OCI-LY3 (cell line): ENCODE results near the gene EXD3.

Experiments used
- H2AFZ ChIP-seq: fragments of 200-600, 300-600 bp; shearing (Covaris generic); 2 replicates; pipeline ENCODE4 v1.6.0; 2014; ENCODE audit warnings: antibody characterized with exemption, low read depth, low read length
- H3K27ac ChIP-seq: fragments of 200-600, 300-600 bp; sonication (generic); 2 replicates; pipeline ENCODE4 v1.5.1; 2014; ENCODE audit warnings: mild to moderate bottlenecking, low read length, moderate library complexity, mixed read lengths
- H3K27me3 ChIP-seq: fragments of 200-600, 300-600 bp; sonication (generic); 2 replicates; pipeline ENCODE4 v1.6.1; 2014; ENCODE audit warnings: low read depth, low read length, mixed read lengths
- H3K36me3 ChIP-seq: fragments of 200-600, 300-600 bp; sonication (generic); replicated peaks from 2 replicates; pipeline ENCODE3; 2014; ENCODE audit warnings: low read depth, low read length, mixed read lengths
- H3K4me1 ChIP-seq: fragments of 300-600, 200-600 bp; sonication (generic); 2 replicates; pipeline ENCODE4 v1.6.1; 2014; ENCODE audit warnings: low read length, mixed read lengths
- H3K4me2 ChIP-seq: fragments of 200-600, 300-600 bp; sonication (generic); 2 replicates; pipeline ENCODE4 v1.6.1; 2014; ENCODE audit warnings: low read length, mixed read lengths
- H3K4me3 ChIP-seq: fragments of 300-600, 200-600 bp; sonication (generic); 2 replicates; pipeline ENCODE4 v1.5.1; 2014; ENCODE audit warnings: antibody characterized with exemption, mild to moderate bottlenecking, low read length, moderate library complexity
- H3K79me2 ChIP-seq: fragments of 300-600, 200-600 bp; shearing (Covaris generic); 2 replicates; pipeline ENCODE4 v1.6.1; 2014; ENCODE audit warnings: mild to moderate bottlenecking, low read length, mixed read lengths
- H3K9ac ChIP-seq: fragments of 300-600, 200-600 bp; shearing (Covaris generic); 2 replicates; pipeline ENCODE4 v1.6.0; 2014; ENCODE audit warnings: mild to moderate bottlenecking, low read length, moderate library complexity
- H3K9me3 ChIP-seq: fragments of 200-600, 300-600 bp; shearing (Covaris generic); 2 replicates; pipeline ENCODE4 v1.6.1; 2014; ENCODE audit warnings: low read length, mixed read lengths; ENCODE audit not compliant: insufficient read depth
- H4K20me1 ChIP-seq: fragments of 200-600, 300-600 bp; sonication (generic); 2 replicates; pipeline ENCODE4 v1.6.1; 2016; ENCODE audit warnings: low read length, mixed read lengths; ENCODE audit not compliant: insufficient read depth
- CTCF ChIP-seq: fragments of 200-600, 300-600 bp; sonication (generic); IDR thresholded peaks from 2 replicates; pipeline ENCODE4 v1.5.1; 2014; ENCODE audit warnings: antibody characterized with exemption, low read length, low read depth
- EZH2phosphoT487 ChIP-seq: fragments of 200-600 bp; shearing (Covaris generic); IDR thresholded peaks from 2 replicates; pipeline ENCODE4 v1.6.1; 2018; ENCODE audit warnings: antibody characterized with exemption, mixed run types, low read depth

Gene EXD3

GRCh38 chr9:137432687-137433348, 9.9 kb upstream of the EXD3 start:
- Histone ChIP-seq H3K4me2 (no peak overlapping the region), H3K79me2 (no peaks in the 10 kb centered on the region), H3K36me3 (no peaks in the 10 kb centered on the region), H3K27ac (no peak overlapping the region), H2AFZ (no peak overlapping the region), H3K4me3 (no peak overlapping the region), H4K20me1 (no peaks in the 10 kb centered on the region), H3K4me1 (peaks cover 17% of the 10 kb centered on the region), H3K27me3 (peaks cover 8% of the 10 kb centered on the region), H3K9ac (no peak overlapping the region), H3K9me3 (no peaks in the 10 kb centered on the region)
- no peak for TF ChIP-seq EZH2phosphoT487

- Histone ChIP-seq H3K36me3 (no peaks in the 10 kb centered on the region), H3K9me3 (no peaks in the 10 kb centered on the region)
These were observed 8.5 kb upstream of the EXD3 start for GRCh38 chr9:137431416-137431931.

GRCh38 chr9:137430723-137431415, 7.9 kb upstream of the EXD3 start:
- Histone ChIP-seq H3K27me3 (peaks cover 8% of the 10 kb centered on the region), H3K4me3 (peak overlapping the region; percentile 81), H3K27ac (no peak overlapping the region), H3K36me3 (no peaks in the 10 kb centered on the region), H3K9ac (no peak overlapping the region), H3K9me3 (no peaks in the 10 kb centered on the region), H2AFZ (no peak overlapping the region), H3K4me2 (peak overlapping the region; percentile 86), H4K20me1 (no peaks in the 10 kb centered on the region), H3K79me2 (no peaks in the 10 kb centered on the region), H3K4me1 (peaks cover 17% of the 10 kb centered on the region)
- TF ChIP-seq EZH2phosphoT487 (no peak), CTCF (no peak)

More at GRCh38 chr9:137431416-137431931, 8.5 kb upstream of the EXD3 start:
- no peak overlapping the region for H3K9ac ChIP-seq
- H4K20me1 ChIP-seq, result no peaks in the 10 kb centered on the region
- H3K27me3 ChIP-seq, result peaks cover 8% of the 10 kb centered on the region
- no peak overlapping the region for H3K27ac ChIP-seq
- no peaks in the 10 kb centered on the region for H3K79me2 ChIP-seq
- H3K4me1 ChIP-seq, result peaks cover 17% of the 10 kb centered on the region
- no peak overlapping the region for H2AFZ ChIP-seq
- no peak overlapping the region for H3K4me3 ChIP-seq
- TF ChIP-seq EZH2phosphoT487, result no peak
- no peak for TF ChIP-seq CTCF
- no peak overlapping the region for H3K4me2 ChIP-seq

GRCh38 chr9:137429974-137430722, 7.2 kb upstream of the EXD3 start:
- TF ChIP-seq EZH2phosphoT487 (no peak), CTCF (no peak)
- Histone ChIP-seq H2AFZ (peak overlapping the region; percentile 36; the same call in 1 of the 2 replicates), H3K79me2 (no peaks in the 10 kb centered on the region), H3K9me3 (no peaks in the 10 kb centered on the region), H3K27me3 (peaks cover 8% of the 10 kb centered on the region), H3K36me3 (no peaks in the 10 kb centered on the region), H3K4me2 (peak overlapping the region; percentile 86), H4K20me1 (no peaks in the 10 kb centered on the region), H3K9ac (peak overlapping the region; percentile 65), H3K4me3 (peak overlapping the region; percentile 81), H3K27ac (no peak overlapping the region), H3K4me1 (peaks cover 17% of the 10 kb centered on the region)
